ENCODE data around the gene KANK4. TPM values are rescaled to one million over a fixed set of nuclear protein-coding genes. Genes with fewer than 3 reads are reported as not detected.

Gene KANK4
- total and polyA plus RNA-seq, 2 of the 8 experiments (the other 6 are each of a cell fraction or from before 2014, with no cell fraction given), result 0.22 to 0.26 TPM

DNA sequence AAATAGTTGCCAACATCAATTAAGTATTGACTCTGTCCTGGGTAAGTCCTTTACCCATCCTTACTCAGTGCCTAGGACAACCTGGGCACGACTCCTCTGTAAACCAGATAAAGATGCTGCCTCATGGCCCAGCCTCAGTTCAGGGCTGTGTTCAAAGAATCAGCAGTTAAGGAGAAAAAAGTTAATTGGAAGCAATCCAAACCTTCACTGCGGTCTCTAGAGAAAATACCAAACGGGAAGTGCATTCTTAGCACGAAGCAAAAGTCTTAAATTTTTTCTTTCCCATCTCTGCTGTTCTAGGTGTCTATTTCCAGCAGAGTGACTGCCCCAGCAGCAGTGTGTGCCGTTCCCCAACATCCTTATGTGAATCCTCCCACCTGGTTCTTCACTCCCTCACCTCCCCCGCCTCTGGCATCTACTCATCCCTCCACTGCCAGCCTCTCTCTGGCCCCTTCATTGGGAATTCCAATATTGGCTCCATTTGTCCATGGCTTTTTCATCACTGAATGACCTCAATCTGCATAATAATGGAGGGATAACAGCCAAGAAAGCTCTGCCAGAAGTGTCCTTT lies 23.2 kb downstream of the KANK4 start:
- H4K5ac ChIP-seq (ENCODE audit: insufficient read length, low read depth, low read length), result no peak overlapping the region
- no peak overlapping the region for H2BK20ac ChIP-seq (ENCODE audit: low read length)
- H3K4me1 ChIP-seq (replicated peaks in 1 of 4; ENCODE audit: control insufficient read depth in 3 of 4, insufficient read depth in 4 of 4, low read length in 3 of 4), result peaks cover 4 to 12% (median 8%) of the 10 kb centered on the region in 4 experiments; a peak in 5 of 7 replicates
- H2BK5ac ChIP-seq (ENCODE audit: low read depth, low read length), result no peak overlapping the region
- no peak overlapping the region for H2AFZ ChIP-seq (ENCODE audit: low read length)
- TF ChIP-seq SP1 (IDR thresholded peaks at IDR 0.05; ENCODE audit: low read depth, low read length) (no peak), RFX5 (IDR thresholded peaks at IDR 0.05; ENCODE audit: borderline replicate concordance, low read depth, low read length) (no peak), BRCA1 (IDR thresholded peaks at IDR 0.05; ENCODE audit: low read depth, low read length) (no peak), JUN (IDR thresholded peaks at IDR 0.05; ENCODE audit: low read depth, low read length) (no peak), SAP30 (IDR thresholded peaks at IDR 0.05; ENCODE audit: insufficient read depth, insufficient replicate concordance, low read length) (no peak)
- TF ChIP-seq, protein P1, sequence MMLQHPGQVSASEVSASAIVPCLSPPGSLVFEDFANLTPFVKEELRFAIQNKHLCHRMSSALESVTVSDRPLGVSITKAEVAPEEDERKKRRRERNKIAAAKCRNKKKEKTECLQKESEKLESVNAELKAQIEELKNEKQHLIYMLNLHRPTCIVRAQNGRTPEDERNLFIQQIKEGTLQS (IDR thresholded peaks at IDR 0.05; ENCODE audit: insufficient read depth, low read depth, low read length), result no peak
- TF ChIP-seq, protein P2, sequence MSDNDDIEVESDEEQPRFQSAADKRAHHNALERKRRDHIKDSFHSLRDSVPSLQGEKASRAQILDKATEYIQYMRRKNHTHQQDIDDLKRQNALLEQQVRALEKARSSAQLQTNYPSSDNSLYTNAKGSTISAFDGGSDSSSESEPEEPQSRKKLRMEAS (IDR thresholded peaks at IDR 0.05), result no peak
- no peaks in the 10 kb centered on the region for H3K79me1 ChIP-seq (ENCODE audit: low read depth, low read length)
- 0 out of 4 replicates have a peak overlapping the region, but pooled peaks of 1 of the 2 experiments have one; percentile 10 for H3K4me2 ChIP-seq (ENCODE audit: insufficient read depth in 1 of 2, low read depth in 2 of 2, low read length in 2 of 2)
- H3K23ac ChIP-seq (ENCODE audit: insufficient read length), result no peak overlapping the region
- no peak overlapping the region for H3K27ac ChIP-seq (ENCODE audit: low read depth, low read length)
- H3K79me2 ChIP-seq (ENCODE audit: control insufficient read depth in 1 of 2, insufficient read depth in 2 of 2, low read length in 2 of 2), result no peaks in the 10 kb centered on the region
- no peaks in the 10 kb centered on the region; a peak in 2 of 7 replicates for H3K27me3 ChIP-seq (replicated peaks in 1 of 4; ENCODE audit: control insufficient read depth in 3 of 4, extremely low read depth in 1 of 4, insufficient read depth in 3 of 4, low read length in 3 of 4)
- no peak overlapping the region for H3K14ac ChIP-seq (ENCODE audit: insufficient read length)
- H4K91ac ChIP-seq (replicated peaks; ENCODE audit: insufficient read length, low read length), result no peak overlapping the region
- H3K56ac ChIP-seq (replicated peaks; ENCODE audit: insufficient read length, low read depth, low read length), result no peak overlapping the region
- H3K23me2 ChIP-seq (ENCODE audit: low read depth, low read length), result no peaks in the 10 kb centered on the region; the same call in 1 of the 2 replicates
- no peak overlapping the region for H2BK120ac ChIP-seq (replicated peaks; ENCODE audit: low read depth, low read length)
- no peak overlapping the region for H4K8ac ChIP-seq (ENCODE audit: extremely low read depth, insufficient read depth, low read length)
- no peak overlapping the region for H2BK12ac ChIP-seq (ENCODE audit: low read depth, low read length)
- H3K9me3 ChIP-seq (ENCODE audit: insufficient read depth in 2 of 2, low read depth in 1 of 2, low read length in 1 of 2), result no peaks in the 10 kb centered on the region
- CTCF ChIA-PET (ENCODE audit: partially characterized antibody), result no interaction called here
- WGBS, 2 experiments (ENCODE audit: extremely low coverage in 1 of 2, insufficient coverage in 1 of 2, insufficient read length in 1 of 2, insufficient replicate concordance in 2 of 2, low coverage in 1 of 2, low lambda C conversion rate in 2 of 2, missing lambda C conversion rate in 1 of 2), result 78% methylated on average over 6 of the region's 6 CpGs; no CpG with 5 or more reads in 1 of the 2 experiments
- 0 out of 2 replicates have a peak overlapping the region, but pooled peaks have one; percentile 18 for H2BK15ac ChIP-seq (ENCODE audit: low read length)
- no peak overlapping the region for H3K9ac ChIP-seq (replicated peaks in 1 of 4; ENCODE audit: extremely low read depth in 1 of 4, low read depth in 3 of 4, low read length in 3 of 4)
- H3K4ac ChIP-seq (replicated peaks; ENCODE audit: insufficient read length, low read depth, low read length), result no peak overlapping the region
- no peak overlapping the region for H3K18ac ChIP-seq (ENCODE audit: extremely low read depth, low read length)
- no peak for DNase-seq (ENCODE audit: low read depth in 1 of 2, low spot score in 2 of 2)
- no peak for FAIRE-seq
- no peaks in the 10 kb centered on the region for H3K36me3 ChIP-seq (ENCODE audit: control insufficient read depth in 2 of 4, insufficient read depth in 4 of 4, low read length in 3 of 4)
- H2AK5ac ChIP-seq (ENCODE audit: low read depth, low read length), result no peak overlapping the region
- H4K20me1 ChIP-seq (replicated peaks in 1 of 2; ENCODE audit: control insufficient read depth in 1 of 2, insufficient read depth in 2 of 2, low read length in 2 of 2), result no peaks in the 10 kb centered on the region
- H3K4me3 ChIP-seq (ENCODE audit: extremely low read depth in 1 of 4, insufficient read depth in 2 of 4, low read depth in 3 of 4, low read length in 4 of 4), result no peak overlapping the region
- POLR2A ChIA-PET (ENCODE audit: partially characterized antibody), result no interaction called here

Measured in H1 (cell line).